NOMO-1 (cell line): ENCODE results near the gene SLX9.
"Not testable (repeated sequence)": the region's sequence is repeated elsewhere in the genome, so short reads cannot be mapped to it uniquely, and the experiment has no call there.

ENCODE experiments used
- DNase-seq, 2 experiments: peaks; one replicate each; lab custom pipeline; 2025; ENCODE audit not compliant: unreplicated experiment in 2 of 2; lab: John Stamatoyannopoulos, UW

The SLX9 gene

DNA sequence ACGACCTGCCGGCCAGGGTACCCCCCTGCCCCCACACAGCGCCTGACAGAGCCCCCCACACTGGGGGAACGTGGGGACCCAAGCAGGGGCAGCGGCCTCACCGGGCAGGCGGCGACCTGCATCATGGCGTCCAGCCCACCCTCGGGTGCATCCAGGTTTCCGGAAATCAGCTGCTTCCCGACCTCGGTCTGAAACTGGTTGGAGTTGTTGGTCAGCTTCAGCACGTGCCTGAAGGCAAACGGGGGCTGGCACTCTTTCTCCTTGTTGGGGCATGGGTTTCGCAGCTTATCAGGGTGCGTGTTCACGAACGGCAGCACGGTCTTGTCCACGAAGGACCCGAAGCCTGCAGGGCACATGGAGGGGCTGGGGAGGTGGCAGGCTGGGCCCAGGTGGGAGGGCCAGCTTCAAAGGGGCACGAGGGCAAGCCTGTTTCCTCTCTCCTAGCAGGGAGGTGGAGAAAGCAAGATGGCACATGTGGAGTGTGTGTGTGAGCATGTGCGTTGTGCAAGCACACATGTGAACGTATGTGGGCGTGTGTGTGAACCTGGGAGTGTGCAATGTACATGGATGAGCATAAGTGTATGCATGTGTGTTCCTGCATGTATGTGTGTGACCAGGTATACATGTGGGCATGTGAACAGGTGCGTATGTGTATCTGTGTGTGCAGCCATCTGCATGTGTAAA is 38.3 kb upstream of the SLX9 start:
- DNase-seq = no peak

DNA sequence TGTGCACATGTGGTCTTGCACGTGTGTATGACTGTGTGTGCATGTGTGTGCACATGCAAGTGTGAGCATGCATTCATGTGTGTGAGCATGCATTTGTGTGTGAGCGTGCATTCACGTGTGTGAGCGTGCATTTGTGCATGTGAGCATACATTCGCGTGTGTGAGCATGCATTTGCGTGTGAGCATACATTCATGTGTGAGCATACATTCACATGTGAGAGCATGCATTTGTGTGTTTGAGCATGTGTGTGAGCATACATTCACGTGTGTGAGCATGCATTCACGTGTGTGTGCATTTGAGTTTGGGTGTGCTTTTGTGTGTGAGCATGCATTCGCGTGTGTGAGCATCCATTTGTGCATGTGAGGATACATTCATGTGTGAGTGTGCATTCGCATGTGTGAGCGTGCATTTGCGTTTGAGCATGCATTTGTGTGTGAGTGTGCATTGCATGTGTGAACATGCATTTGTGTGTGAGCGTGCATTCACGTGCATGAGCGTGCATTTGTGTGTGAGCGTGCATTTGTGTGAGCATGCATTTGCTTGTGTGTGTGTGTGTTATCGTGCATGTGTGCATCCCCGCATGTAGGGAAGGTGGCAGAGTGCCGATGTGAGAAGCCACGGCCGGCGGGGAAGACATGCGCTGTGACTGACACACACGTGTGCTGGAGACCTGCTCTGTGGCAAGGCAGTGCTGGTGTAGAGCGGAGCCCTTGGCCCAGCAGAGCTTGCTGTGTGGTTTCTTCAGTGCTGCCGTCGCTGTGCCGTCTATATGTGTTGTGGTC is 37.4 kb upstream of the SLX9 start:
- DNase-seq = no peak

DNA sequence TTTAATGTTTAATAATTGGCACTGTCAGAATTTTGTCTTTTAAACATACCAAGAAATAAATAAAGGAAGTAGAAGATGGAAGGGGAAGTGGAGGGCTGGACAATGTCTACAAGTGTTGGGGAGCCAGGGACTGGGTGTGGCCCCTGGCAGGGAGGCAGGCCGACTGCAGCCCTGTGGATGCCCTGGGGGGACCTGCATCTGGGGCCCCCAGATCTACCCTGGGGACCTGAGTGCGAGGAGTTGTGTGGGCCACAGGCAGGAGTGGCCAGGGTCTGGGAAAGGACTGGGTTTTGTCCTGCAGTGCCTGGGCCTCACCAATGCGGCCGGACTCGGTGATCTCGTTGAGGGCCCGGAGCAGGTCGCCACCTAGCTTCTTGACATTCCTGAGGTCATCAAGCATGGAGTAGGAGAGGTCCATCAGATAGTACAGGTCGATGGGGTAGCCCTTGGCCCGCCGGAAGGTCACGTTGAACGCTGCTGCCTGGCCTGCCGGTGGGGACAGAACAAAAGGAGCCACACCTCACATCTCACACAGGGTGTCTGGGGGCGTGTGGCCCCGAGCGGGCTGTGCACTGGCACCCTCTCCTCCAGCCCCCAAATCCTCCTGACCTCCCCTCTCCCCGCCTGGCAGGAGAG is 36.7 kb upstream of the SLX9 start:
- no peak for DNase-seq

DNA sequence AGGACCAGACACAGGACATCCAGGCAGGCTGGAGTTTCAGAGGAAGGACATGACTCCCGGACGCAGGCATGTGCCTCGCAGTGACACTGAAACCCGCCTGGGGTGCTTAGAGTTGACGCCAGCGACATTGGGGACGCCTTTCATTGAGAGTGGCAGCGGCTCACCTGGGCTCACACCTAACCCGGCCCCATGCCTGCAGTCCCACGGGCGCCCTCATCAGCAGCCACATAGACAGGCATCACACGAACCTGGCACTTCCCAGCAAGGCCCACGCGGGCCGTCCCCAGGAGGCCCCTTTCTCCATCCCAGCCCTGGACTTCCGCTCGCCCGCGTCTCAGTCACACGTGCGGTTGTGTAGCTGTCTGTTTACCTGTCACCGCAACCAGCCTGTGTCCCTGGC is 36.1 kb upstream of the SLX9 start:
- no peak for DNase-seq

DNA sequence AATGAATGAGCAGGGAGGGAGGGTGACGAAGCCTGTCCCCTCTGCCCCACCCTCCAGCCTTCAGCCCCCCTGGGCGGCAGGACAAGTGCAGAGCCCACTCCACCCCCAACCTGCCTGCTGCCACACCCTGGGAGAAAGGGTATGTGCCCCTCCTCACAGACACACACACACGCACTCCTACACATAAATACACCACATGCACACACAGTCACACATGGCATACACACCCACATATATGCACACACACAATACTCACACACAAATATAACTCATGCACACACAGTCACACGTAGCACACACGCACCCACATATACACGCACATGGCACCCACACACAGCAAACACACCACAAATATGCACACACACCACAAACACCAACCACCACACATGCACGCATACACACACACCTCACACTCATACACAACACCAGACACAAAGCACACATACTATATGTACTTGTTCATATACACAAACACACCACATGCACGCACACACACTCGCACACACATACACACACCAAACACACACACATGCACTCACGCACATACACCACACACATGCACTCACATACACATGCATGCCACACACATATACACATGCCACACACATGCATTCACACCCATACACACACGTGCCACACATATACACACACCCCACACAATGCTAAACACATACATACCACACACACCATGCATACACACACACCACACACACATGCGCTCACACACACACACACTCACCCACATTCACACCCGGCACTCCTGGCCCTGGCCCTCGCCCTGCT is 35.5 kb upstream of the SLX9 start:
- no peak for DNase-seq

DNA sequence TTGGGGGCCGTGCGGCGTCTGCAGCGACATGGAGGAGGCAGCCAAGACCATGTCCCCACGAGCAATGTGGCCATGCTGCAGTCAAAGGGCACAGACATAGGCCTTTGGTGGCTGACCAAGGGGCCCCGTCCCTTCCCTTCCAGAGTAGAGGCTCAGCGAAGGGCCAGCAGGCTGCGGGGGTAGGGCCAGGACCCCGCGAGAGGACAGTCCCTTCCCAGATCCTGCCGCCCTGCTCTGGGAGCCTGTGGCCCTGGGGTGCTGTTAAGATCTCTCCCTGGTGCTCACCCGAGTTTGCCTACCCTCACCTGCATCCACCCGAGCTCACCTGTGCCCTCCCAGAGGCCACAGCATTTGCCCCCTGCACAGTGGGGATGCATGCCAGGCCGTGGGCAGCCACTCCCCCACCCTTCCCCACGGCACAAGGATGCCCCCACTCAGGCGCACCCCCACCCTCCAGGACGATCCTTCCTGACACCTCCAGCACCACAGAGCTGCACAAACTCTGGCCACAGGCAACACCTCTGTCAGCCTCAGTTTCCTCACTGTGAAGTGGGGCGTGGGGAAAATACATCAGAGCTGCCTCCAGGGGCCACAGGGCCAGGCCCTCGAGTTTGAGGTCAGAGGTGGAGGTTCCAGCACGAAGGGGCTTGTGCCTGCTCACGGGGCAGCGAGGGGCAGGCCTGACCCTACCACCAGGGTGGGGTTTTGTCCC is 34.7 kb upstream of the SLX9 start:
- DNase-seq = no peak

DNA sequence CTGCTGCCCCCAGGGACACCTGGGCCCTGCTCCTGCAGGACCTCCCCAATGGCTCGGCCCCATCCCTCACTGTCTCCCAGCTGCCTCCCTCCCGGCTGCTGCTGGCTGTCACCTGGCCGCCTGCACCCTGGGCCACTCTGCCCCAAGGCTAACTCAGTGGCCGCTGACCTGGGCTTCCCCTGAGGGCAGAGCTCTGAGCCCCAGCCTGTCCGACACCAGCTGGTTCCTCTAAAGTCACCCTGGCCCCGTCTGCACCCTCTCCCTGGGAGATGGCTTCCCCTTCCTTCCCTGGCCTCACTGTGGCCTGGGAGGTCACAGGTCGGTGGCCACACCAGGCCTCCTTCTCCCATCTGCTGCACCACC is 34.1 kb upstream of the SLX9 start:
- DNase-seq = no peak

DNA sequence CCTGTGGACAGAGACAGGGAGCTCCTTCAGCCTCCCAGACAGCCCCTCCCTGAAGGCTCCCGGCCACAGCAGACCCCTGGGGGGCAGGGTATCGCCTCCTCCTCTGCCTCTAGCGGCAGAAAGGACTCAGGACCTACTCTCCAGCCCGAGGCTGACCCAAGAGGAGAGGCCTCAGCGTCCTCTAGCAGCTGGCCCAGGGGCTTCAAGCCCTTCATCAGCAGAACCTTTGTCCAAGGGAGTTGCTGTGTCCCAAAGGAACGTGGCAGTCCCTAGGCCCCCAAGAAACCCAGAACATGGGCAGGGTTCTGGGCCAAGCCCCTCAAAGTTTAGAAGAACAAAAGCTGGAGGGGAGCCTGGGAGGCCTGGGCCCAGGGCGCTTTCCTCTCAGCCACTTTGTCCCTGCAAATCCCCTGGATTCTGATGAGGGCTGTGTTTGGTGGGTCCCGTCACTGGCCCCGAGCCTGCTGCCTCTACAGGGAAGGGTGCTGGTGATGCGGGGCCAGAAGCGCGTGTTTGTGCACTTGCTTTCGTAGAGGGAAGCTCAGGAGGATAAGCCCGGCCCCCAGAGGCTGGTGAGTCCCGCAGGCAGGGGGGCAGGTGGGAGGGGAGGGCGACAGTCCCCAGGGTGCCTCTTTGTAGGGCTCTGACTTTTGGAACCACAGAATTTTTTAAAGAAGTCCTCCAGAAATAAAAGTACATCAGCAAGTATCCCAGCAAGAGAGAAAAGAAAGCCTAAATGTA is 32.4 kb upstream of the SLX9 start:
- DNase-seq = no peak

DNA sequence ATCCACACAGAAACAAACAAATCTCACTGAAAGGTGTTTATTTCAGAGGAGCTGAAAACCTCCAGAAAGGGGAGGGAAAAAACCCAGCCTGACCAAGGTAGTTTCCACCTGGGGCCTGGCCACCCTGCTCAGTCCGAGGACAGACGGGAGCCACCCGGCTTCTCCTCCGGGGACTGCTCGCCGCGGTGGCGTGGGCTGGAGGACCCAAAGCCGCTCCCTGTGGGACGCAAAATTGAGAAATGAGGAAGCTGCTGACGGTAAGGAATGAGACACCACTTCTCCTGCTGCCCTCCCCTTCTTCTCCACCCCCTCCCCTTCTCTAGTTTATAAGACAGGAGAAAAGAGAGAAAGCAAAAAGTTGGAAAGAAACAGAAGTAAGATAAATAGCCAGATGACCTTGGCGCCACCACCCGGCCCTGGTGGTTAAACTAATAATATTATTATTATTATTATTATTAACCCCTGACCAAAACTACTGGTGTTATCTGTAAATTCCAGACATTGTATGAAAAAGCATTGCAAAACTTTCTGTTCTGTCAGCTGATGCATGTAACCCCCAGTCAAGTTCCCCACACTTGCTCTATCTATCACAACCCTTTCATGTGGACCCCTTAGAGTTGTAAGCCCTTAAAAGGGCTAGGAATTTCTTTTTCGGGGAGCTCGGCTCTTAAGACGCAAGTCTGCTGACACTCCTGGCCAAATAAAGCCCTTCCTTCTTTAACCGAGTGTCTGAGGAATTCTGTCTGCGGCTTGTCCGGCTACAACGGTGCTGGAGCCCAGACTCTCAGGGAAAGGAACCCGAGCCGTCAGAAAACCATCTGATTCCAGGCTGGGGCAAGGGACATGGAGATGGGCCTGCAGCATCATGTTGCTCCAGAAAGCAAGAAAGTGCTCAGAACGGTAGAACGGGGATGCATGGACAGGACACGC is 31.6 kb upstream of the SLX9 start:
- DNase-seq = peak; percentile 35 to 46

DNA sequence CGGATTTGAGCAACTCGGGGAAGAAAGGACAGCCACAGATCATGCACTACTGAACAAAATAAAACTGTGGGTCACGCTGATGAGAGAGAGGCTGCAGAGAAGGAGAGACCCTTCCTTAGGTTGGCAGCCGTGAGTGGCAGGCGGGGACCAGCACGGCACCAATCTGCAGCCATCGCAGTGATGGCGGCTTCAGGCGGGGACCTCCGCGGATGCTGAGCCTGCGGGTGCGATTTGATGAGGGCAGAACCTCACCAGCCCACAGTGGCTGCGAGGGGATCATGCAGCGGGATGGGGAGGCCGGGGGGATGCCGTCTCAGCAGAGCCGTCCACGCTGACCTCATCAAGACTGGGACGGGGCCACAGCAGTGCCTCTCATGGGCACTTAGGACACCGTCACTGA is 30.9 kb upstream of the SLX9 start:
- DNase-seq = no peak

DNA sequence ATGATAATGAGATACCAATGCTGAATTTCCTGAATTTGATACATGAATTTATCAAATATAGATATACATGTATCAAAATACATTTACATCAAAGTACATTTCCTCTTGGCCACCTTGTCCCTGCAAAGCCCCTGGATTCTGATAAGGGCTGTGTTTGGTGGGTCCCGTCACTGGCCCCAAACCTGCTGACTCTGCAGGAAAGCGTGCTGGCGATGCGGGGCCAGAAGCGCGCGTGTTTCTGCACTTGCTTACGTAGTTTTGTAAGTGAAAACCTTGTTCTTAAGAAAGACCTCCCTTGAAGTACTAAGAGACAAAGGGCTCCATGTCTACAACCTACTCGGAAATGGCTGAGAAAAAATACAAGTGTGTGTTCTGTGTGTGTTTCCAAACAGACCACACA is 30.1 kb upstream of the SLX9 start:
- DNase-seq = no peak

DNA sequence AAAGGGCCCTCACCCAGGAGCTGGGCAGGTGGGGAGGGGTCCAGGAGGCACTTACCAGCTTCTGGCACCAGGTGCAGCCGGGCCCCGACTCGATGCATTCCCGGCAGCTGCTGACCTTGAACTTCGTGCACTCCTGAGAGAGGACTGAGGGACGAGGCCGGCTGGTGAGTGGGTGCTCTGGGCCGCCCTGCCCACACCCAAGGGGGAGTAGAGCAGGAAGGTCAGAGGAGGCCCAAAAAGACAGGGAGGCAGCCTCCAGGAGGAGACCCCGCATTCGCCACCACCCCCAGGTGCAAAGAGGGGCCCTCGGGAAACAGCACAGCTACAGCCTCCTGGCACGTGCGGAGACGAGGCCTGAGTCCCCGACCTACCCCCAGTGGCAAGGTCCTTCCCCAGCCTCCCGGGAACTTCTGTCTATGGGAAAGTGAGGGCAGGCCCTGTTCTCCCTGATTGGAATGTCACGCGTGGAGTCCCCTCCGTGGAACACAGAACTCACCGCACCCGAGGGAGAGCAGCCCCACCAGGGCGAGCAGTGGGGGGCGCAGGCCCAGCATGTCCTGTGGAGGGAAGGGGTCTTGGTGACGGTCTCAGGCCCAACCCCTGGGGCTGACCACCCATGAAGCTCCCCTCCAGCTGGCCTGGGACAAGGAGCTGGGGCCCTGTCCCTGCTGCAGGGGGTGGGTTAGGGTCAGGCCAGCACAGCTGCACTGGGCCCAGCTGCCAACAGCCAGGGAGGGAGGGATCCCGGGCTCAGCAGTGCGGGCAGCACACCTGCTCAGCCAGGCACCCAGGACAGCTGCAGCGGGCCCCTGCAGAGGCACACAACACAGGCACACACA is 29.4 kb upstream of the SLX9 start:
- no peak for DNase-seq

DNA sequence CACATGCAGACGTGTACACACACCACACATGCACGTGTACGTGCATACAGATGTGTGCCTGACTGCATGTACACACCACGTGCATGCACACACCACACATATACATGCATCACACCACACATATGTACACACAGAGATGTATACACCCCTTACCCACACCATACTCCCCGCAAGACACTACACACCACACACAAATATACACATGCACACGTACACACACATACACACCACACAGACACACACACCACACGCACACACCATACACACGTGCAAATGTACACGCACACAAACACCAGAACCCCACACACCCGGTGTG is 28.8 kb upstream of the SLX9 start:
- no peak for DNase-seq

DNA sequence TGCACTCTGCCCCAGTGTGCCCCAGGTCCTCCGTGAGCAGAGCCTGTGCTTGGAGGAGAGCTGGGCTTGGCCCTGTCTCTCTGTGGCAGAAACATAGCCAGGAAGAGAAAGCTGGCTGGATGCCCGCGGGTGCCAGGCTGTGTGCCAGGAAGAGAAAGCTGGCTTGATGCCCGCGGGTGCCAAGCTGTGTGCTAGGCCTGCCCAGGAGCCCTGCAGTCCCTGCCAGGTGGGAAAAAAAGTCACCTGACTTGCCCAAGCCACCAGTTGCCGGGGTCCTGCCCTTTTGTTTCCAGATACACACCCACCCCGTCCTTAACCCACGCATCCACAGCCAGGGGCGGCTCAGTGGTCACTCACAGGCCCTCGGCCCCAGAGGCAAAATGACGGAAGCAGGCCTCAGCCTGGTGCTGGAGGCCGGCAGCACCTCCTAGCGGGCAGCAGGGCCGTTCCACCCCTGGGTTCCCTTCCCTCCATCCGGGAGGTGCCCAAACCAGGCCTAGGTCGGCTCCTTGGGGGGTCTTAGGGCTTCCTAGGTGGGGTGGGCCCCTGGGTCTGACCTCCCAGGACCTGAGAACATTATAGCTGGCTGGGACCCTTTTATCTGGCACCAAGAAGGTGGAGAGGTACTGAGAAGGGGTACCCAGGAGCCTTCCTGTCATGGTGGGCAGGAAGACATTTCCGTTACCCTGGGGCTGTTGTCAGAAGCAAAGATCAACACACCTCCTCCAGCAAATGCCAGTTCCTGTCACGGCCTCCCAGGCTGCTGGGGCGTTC is 28.3 kb upstream of the SLX9 start:
- no peak for DNase-seq

DNA sequence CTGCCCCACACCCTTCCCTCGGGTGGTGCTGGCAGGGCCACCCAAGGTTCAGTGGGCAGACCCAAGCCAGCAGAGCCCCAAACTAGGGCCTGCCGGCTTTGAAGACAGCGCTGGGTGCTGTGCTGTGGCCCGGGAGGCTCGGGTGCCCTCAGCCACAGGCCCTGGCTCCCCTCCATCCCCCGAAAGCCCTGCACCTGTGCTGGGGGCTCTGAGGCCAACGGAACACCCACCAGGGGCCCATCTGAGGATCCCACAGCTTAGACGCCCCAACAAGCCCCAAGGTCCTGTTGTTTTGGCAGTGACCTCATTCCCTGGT is 27.7 kb upstream of the SLX9 start:
- no peak for DNase-seq

DNA sequence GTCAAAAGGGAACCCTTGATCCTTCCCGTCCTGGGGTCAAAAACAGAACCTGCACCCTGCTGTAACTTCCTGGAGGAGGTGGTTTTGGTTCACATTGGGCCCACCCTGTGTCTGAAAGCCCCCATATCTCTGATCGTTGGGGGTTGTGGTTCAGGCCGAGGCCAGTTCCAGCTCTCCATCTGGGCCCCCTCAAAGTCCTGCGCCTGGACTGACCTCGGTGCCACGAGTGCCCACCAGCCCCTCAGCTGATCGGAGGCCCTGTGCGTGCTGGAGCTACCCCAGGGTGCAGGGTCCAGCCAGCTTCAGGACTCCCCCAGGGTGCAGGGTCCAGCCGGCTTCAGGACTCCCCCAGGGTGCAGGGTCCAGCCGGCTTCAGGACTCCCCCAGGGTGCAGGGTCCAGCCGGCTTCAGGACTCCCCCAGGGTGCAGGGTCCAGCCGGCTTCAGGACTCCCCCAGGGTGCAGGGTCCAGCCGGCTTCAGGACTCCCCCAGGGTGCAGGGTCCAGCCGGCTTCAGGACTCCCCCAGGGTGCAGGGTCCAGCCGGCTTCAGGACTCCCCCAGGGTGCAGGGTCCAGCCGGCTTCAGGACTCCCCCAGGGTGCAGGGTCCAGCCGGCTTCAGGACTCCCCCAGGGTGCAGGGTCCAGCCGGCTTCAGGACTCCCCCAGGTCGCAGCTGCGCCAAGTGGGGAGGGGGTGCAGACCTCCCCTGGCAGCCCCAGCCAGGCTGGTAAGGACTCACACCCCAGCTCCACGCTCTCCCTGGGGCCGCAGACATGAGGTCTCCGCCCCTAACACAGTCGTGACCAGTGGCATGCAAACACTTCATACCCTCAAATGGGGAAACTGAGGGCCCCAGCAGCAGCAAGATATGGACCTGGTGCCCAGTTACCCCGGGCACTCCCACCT is 27.1 kb upstream of the SLX9 start:
- not testable (repeated sequence) for DNase-seq
